Stomach (tissue), 4 donors: Measurements from ENCODE around the gene HMGB2.
A peak's percentile ranks its signal among the peaks of the same experiment; 100 is the strongest.

ENCODE experiments used
- CTCF ChIP-seq, 7 experiments: fragments of 450-650 bp in 4 of 7; fragments of 200-600 bp in 3 of 7; sonication (generic) in 3 of 7; IDR thresholded peaks; one replicate each; pipeline ENCODE4 v1.5.1; 2016 to 2019; ENCODE audit warnings: antibody characterized with exemption in 7 of 7, control low read depth in 2 of 7, mild to moderate bottlenecking in 1 of 7
- EP300 ChIP-seq: sonication (generic); formaldehyde crosslinking; IDR thresholded peaks from one replicate; pipeline ENCODE4 v1.6.1; 2017; ENCODE audit warnings: antibody characterized with exemption
- POLR2A ChIP-seq, 4 donors: fragments of 450-650 bp; IDR thresholded peaks; one replicate each; pipeline ENCODE4 v1.6.1; 2016; ENCODE audit warnings: antibody characterized with exemption in 4 of 4, control low read depth in 2 of 4, mild to moderate bottlenecking in 1 of 4, moderate library complexity in 1 of 4
- POLR2AphosphoS5 ChIP-seq, 3 donors: sonication (generic); formaldehyde crosslinking; IDR thresholded peaks; one replicate each; pipeline ENCODE4 v1.6.1; 2016; ENCODE audit warnings: antibody characterized with exemption in 3 of 3

DNA sequence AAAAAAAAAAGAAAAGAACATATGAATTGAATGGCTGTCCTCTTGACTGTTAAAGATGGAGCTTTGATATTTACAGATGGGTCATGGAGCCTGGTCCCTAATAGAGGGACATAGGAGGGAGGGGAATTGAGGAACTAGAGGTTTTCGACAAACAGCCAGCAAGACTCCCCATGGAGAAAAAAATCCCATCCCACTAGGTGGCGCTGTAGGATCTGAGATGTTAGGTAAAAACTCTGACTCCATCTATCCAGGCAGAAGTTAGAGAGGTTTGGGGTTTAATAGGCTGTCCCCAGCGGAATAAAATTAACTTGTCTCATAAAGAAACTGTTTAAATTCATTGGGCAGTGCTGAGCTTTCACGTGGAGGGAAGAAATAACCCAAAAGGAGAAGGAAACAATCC lies 45.9 kb downstream of the HMGB2 start:
- TF ChIP-seq CTCF (IDR thresholded peaks at IDR 0.05) = peak in 3 of 7 experiments; percentile 9 to 48 (median 41)
- no peak for TF ChIP-seq POLR2AphosphoS5 (IDR thresholded peaks at IDR 0.05)
- no peak for TF ChIP-seq EP300
- TF ChIP-seq POLR2A (IDR thresholded peaks at IDR 0.05) = no peak
